IPS-20b (cell line): ENCODE data around the gene JMJD8.

Experiments used
- H3K27ac ChIP-seq: one replicate; pipeline ENCODE4 v1.5.1; 2013; ENCODE audit warnings: low read length
- H3K27me3 ChIP-seq: 2 replicates; pipeline ENCODE4 v1.6.1; 2013; ENCODE audit warnings: mild to moderate bottlenecking, low read length, inconsistent platforms; ENCODE audit not compliant: insufficient read depth
- H3K36me3 ChIP-seq: 2 replicates; pipeline ENCODE4 v1.6.1; 2013; ENCODE audit warnings: low read depth, mild to moderate bottlenecking, inconsistent platforms, low read length, moderate library complexity; ENCODE audit not compliant: insufficient read depth
- H3K4me1 ChIP-seq: 2 replicates; pipeline ENCODE4 v1.6.1; 2013; ENCODE audit warnings: mild to moderate bottlenecking, control low read depth, inconsistent platforms, low read length, moderate library complexity; ENCODE audit not compliant: insufficient read depth
- H3K4me3 ChIP-seq: 2 replicates; pipeline ENCODE4 v1.5.1; 2013; ENCODE audit warnings: mild to moderate bottlenecking, low read length, inconsistent platforms
- H3K9ac ChIP-seq: 2 replicates; pipeline ENCODE4 v1.6.1; 2013; ENCODE audit warnings: low read depth, mild to moderate bottlenecking, inconsistent platforms, low read length, moderate library complexity
- H3K9me3 ChIP-seq: 2 replicates; pipeline ENCODE4 v1.6.1; 2013; ENCODE audit warnings: mild to moderate bottlenecking, low read depth, low read length, inconsistent platforms; ENCODE audit not compliant: insufficient read depth

Gene JMJD8

GRCh38 chr16:684071-684794, at the start of gene JMJD8:
TSS of gene JMJD8 (minus strand) at chr16:684334. CDS start at chr16:684319, 15 bp downstream.
- H3K36me3 ChIP-seq, result peaks cover 19% of the 10 kb centered on the region
- peak within 1 kb of the TSS; percentile 74 for H3K4me3 ChIP-seq
- H3K27ac ChIP-seq, result no peak within 1 kb of the TSS
- peak within 1 kb of the TSS; percentile 79 for H3K9ac ChIP-seq
- H3K4me1 ChIP-seq, result no peaks in the 10 kb centered on the region
- H3K9me3 ChIP-seq, result no peaks in the 10 kb centered on the region
- no peaks in the 10 kb centered on the region for H3K27me3 ChIP-seq

GRCh38 chr16:733382-734207, 49.5 kb upstream of the JMJD8 start:
- Histone ChIP-seq H3K9me3 (no peaks in the 10 kb centered on the region), H3K36me3 (peaks cover 15% of the 10 kb centered on the region), H3K9ac (no peak overlapping the region), H3K4me3 (no peak overlapping the region), H3K27me3 (no peaks in the 10 kb centered on the region; the same call in 1 of the 2 replicates), H3K4me1 (no peaks in the 10 kb centered on the region), H3K27ac (no peak overlapping the region)

GRCh38 chr16:732936-733335, 48.8 kb upstream of the JMJD8 start:
- Histone ChIP-seq H3K27me3 (no peaks in the 10 kb centered on the region; the same call in 1 of the 2 replicates), H3K9ac (no peak overlapping the region), H3K36me3 (peaks cover 15% of the 10 kb centered on the region), H3K4me1 (no peaks in the 10 kb centered on the region), H3K27ac (no peak overlapping the region), H3K9me3 (no peaks in the 10 kb centered on the region), H3K4me3 (no peak overlapping the region)

- Histone ChIP-seq H3K4me3 (no peak overlapping the region), H3K27me3 (peaks cover 5% of the 10 kb centered on the region), H3K9me3 (no peaks in the 10 kb centered on the region), H3K27ac (no peak overlapping the region), H3K9ac (no peak overlapping the region), H3K4me1 (no peaks in the 10 kb centered on the region), H3K36me3 (peaks cover 15% of the 10 kb centered on the region)
Measured at GRCh38 chr16:732332-732731, 48.2 kb upstream of the JMJD8 start.

- Histone ChIP-seq H3K4me3 (no peak overlapping the region), H3K27ac (no peak overlapping the region), H3K27me3 (peaks cover 15% of the 10 kb centered on the region), H3K9ac (no peak overlapping the region), H3K36me3 (peaks cover 5% of the 10 kb centered on the region), H3K9me3 (no peaks in the 10 kb centered on the region), H3K4me1 (no peaks in the 10 kb centered on the region)
Measured at GRCh38 chr16:730666-731509, 46.8 kb upstream of the JMJD8 start.

GRCh38 chr16:729768-730665, 45.9 kb upstream of the JMJD8 start:
- Histone ChIP-seq H3K4me3 (no peak overlapping the region), H3K4me1 (no peaks in the 10 kb centered on the region), H3K9ac (no peak overlapping the region), H3K9me3 (no peaks in the 10 kb centered on the region), H3K27me3 (peaks cover 23% of the 10 kb centered on the region), H3K27ac (no peak overlapping the region), H3K36me3 (peaks cover 5% of the 10 kb centered on the region)

GRCh38 chr16:728890-729744, 45.0 kb upstream of the JMJD8 start:
- Histone ChIP-seq H3K27me3 (peaks cover 25% of the 10 kb centered on the region), H3K4me1 (no peaks in the 10 kb centered on the region), H3K36me3 (peaks cover 5% of the 10 kb centered on the region), H3K9ac (no peak overlapping the region), H3K9me3 (no peaks in the 10 kb centered on the region), H3K27ac (no peak overlapping the region), H3K4me3 (peak overlapping the region; percentile 63; the same call in 1 of the 2 replicates)

- Histone ChIP-seq H3K4me3 (peak overlapping the region; percentile 63), H3K27me3 (peaks cover 25% of the 10 kb centered on the region), H3K4me1 (no peaks in the 10 kb centered on the region), H3K27ac (no peak overlapping the region), H3K9ac (no peak overlapping the region), H3K36me3 (peaks cover 2% of the 10 kb centered on the region), H3K9me3 (no peaks in the 10 kb centered on the region)
Measured at GRCh38 chr16:728131-728889, 44.2 kb upstream of the JMJD8 start.

- peak overlapping the region; percentile 15; the same call in 1 of the 2 replicates for H3K9ac ChIP-seq
- H3K27ac ChIP-seq, result no peak overlapping the region
Measured at GRCh38 chr16:727291-727977, 43.3 kb upstream of the JMJD8 start.

More at GRCh38 chr16:727291-727977, 43.3 kb upstream of the JMJD8 start:
- peak overlapping the region; percentile 62 for H3K4me3 ChIP-seq
- no peaks in the 10 kb centered on the region for H3K4me1 ChIP-seq
- no peaks in the 10 kb centered on the region for H3K9me3 ChIP-seq
- no peaks in the 10 kb centered on the region; the same call in 1 of the 2 replicates for H3K36me3 ChIP-seq
- H3K27me3 ChIP-seq, result peaks cover 25% of the 10 kb centered on the region
